ENCODE measurements around the gene XIST.

The XIST gene

DNA sequence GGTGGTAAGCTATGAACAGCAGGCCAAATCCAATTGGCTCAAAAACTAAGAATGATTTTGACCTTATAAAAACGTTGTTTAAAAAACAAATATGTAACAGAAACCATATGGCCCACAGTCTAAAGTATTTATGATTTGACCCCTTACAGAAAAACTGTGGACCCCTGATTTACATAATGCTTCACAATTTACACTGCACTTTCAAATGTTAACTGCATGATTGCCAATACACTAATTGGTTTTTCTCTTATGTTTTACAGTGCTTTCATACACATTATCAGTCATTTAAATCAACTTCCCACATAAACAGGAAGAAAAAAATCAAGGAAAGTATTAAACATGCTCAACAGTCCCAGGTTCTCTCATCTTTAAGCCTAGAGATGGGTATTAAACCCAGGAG is 26.9 kb downstream of the XIST start:
- peaks cover 92% of the 10 kb centered on the region for H3K4me1 ChIP-seq (ENCODE audit: control insufficient read depth, insufficient read depth, low read length)
- H3K36me3 ChIP-seq (ENCODE audit: control insufficient read depth in 2 of 2, insufficient read depth in 1 of 2, low read length in 2 of 2), result peaks cover 97 to 99% of the 10 kb centered on the region in 2 experiments
- H3K4me3 ChIP-seq (ENCODE audit: low read depth, low read length), result no peak overlapping the region
- no peaks in the 10 kb centered on the region for H3K9me3 ChIP-seq (ENCODE audit: control insufficient read depth, insufficient read depth, low read depth, low read length)
- ChIA-PET POLR2A (interaction anchor here (0.9 to 1.9 kb wide), 5 partner anchors 9 to 88 kb away, joined by 4 to 6 read pairs (median 4); no protein-coding TSS in a partner anchor), CTCF (no interaction called here)
- peak overlapping the region; percentile 72 for H3K27ac ChIP-seq (ENCODE audit: extremely low read depth, low read depth, low read length)
- TF ChIP-seq, protein P1, sequence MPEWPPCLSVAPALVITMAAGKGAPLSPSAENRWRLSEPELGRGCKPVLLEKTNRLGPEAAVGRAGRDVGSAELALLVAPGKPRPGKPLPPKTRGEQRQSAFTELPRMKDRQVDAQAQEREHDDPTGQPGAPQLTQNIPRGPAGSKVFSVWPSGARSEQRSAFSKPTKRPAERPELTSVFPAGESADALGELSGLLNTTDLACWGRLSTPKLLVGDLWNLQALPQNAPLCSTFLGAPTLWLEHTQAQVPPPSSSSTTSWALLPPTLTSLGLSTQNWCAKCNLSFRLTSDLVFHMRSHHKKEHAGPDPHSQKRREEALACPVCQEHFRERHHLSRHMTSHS (tag by site-specific recombination; IDR thresholded peaks at IDR 0.05), result no peak
- TF ChIP-seq CTCF (tag by site-specific recombination; IDR thresholded peaks at IDR 0.05) (no peak), OVOL3 (tag by site-specific recombination; IDR thresholded peaks at IDR 0.05) (no peak), ZNF514 (tag by site-specific recombination; IDR thresholded peaks at IDR 0.05) (no peak), ZNF624 (tag by site-specific recombination; IDR thresholded peaks at IDR 0.05) (no peak), ZBTB1 (tag by site-specific recombination; IDR thresholded peaks at IDR 0.05) (no peak), ZNF394 (tag by site-specific recombination; IDR thresholded peaks at IDR 0.05; ENCODE audit: borderline replicate concordance) (no peak), ZNF341 (tag by site-specific recombination; IDR thresholded peaks at IDR 0.05; ENCODE audit: low read depth) (0 out of 2 replicates have a peak, but pooled peaks have one; percentile 15), SP3 (tag by site-specific recombination; IDR thresholded peaks at IDR 0.05) (no peak), ZNF112 (tag by site-specific recombination; IDR thresholded peaks at IDR 0.05) (no peak), ZNF350 (tag by site-specific recombination; IDR thresholded peaks at IDR 0.05) (no peak), ZBTB26 (tag by site-specific recombination; optimal IDR thresholded peaks at IDR 0.05) (no peak), ZBTB44 (tag by site-specific recombination; IDR thresholded peaks at IDR 0.05) (no peak), ZNF121 (tag by site-specific recombination; IDR thresholded peaks at IDR 0.05) (no peak), ZNF302 (tag by site-specific recombination; IDR thresholded peaks at IDR 0.05; ENCODE audit: low read depth) (no peak), ZNF157 (tag by site-specific recombination; IDR thresholded peaks at IDR 0.05) (no peak), ZBTB17 (tag by site-specific recombination; IDR thresholded peaks at IDR 0.05) (no peak), TRIM28 (IDR thresholded peaks at IDR 0.05; ENCODE audit: borderline replicate concordance, low read length) (0 out of 2 replicates have a peak, but pooled peaks have one; percentile 6), IKZF3 (tag by site-specific recombination; IDR thresholded peaks at IDR 0.05) (0 out of 2 replicates have a peak, but pooled peaks have one; percentile 19), ZNF354C (tag by site-specific recombination; IDR thresholded peaks at IDR 0.05; ENCODE audit: borderline replicate concordance, low read depth) (no peak)
- TF ChIP-seq, protein P2, sequence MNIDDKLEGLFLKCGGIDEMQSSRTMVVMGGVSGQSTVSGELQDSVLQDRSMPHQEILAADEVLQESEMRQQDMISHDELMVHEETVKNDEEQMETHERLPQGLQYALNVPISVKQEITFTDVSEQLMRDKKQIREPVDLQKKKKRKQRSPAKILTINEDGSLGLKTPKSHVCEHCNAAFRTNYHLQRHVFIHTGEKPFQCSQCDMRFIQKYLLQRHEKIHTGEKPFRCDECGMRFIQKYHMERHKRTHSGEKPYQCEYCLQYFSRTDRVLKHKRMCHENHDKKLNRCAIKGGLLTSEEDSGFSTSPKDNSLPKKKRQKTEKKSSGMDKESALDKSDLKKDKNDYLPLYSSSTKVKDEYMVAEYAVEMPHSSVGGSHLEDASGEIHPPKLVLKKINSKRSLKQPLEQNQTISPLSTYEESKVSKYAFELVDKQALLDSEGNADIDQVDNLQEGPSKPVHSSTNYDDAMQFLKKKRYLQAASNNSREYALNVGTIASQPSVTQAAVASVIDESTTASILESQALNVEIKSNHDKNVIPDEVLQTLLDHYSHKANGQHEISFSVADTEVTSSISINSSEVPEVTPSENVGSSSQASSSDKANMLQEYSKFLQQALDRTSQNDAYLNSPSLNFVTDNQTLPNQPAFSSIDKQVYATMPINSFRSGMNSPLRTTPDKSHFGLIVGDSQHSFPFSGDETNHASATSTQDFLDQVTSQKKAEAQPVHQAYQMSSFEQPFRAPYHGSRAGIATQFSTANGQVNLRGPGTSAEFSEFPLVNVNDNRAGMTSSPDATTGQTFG (tag by site-specific recombination; IDR thresholded peaks at IDR 0.05; ENCODE audit: borderline replicate concordance), result no peak
- TF ChIP-seq, protein P3, sequence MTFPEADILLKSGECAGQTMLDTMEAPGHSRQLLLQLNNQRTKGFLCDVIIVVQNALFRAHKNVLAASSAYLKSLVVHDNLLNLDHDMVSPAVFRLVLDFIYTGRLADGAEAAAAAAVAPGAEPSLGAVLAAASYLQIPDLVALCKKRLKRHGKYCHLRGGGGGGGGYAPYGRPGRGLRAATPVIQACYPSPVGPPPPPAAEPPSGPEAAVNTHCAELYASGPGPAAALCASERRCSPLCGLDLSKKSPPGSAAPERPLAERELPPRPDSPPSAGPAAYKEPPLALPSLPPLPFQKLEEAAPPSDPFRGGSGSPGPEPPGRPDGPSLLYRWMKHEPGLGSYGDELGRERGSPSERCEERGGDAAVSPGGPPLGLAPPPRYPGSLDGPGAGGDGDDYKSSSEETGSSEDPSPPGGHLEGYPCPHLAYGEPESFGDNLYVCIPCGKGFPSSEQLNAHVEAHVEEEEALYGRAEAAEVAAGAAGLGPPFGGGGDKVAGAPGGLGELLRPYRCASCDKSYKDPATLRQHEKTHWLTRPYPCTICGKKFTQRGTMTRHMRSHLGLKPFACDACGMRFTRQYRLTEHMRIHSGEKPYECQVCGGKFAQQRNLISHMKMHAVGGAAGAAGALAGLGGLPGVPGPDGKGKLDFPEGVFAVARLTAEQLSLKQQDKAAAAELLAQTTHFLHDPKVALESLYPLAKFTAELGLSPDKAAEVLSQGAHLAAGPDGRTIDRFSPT (tag by site-specific recombination; IDR thresholded peaks at IDR 0.05), result peak; percentile 47; the same call in 1 of the 2 replicates
- TF ChIP-seq, protein P4, sequence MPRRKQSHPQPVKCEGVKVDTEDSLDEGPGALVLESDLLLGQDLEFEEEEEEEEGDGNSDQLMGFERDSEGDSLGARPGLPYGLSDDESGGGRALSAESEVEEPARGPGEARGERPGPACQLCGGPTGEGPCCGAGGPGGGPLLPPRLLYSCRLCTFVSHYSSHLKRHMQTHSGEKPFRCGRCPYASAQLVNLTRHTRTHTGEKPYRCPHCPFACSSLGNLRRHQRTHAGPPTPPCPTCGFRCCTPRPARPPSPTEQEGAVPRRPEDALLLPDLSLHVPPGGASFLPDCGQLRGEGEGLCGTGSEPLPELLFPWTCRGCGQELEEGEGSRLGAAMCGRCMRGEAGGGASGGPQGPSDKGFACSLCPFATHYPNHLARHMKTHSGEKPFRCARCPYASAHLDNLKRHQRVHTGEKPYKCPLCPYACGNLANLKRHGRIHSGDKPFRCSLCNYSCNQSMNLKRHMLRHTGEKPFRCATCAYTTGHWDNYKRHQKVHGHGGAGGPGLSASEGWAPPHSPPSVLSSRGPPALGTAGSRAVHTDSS (tag by site-specific recombination; IDR thresholded peaks at IDR 0.05), result no peak
- TF ChIP-seq, protein P5, sequence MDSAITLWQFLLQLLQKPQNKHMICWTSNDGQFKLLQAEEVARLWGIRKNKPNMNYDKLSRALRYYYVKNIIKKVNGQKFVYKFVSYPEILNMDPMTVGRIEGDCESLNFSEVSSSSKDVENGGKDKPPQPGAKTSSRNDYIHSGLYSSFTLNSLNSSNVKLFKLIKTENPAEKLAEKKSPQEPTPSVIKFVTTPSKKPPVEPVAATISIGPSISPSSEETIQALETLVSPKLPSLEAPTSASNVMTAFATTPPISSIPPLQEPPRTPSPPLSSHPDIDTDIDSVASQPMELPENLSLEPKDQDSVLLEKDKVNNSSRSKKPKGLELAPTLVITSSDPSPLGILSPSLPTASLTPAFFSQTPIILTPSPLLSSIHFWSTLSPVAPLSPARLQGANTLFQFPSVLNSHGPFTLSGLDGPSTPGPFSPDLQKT (IDR thresholded peaks at IDR 0.05; ENCODE audit: borderline replicate concordance, low read depth, low read length), result no peak
